H1 (cell line): Measurements from ENCODE around the gene SOAT2. TPM values are rescaled to one million over a fixed set of nuclear protein-coding genes. Genes with fewer than 3 reads are reported as not detected.

ENCODE experiments used
- CTCF ChIA-PET: fragments of 300-600 bp; sonication (Branson Sonifier 250); formaldehyde crosslinking; loops from one replicate; lab custom pipeline; 2021; ENCODE audit not compliant: partially characterized antibody; lab: Charles Lee
- POLR2A ChIA-PET: fragments of 300-600 bp; sonication (Branson Sonifier 250); formaldehyde crosslinking; loops from one replicate; lab custom pipeline; 2021; ENCODE audit warnings: inconsistent platforms; ENCODE audit not compliant: partially characterized antibody; lab: Charles Lee
- DNase-seq, 2 experiments: peaks; one replicate each; pipeline versions ENCODE4 v3.0.0 to v3.0.0-alpha.2; 2010 to 2022; ENCODE audit warnings: low spot score in 2 of 2, low read depth in 1 of 2, mixed read lengths in 1 of 2
- FAIRE-seq: peaks from 2 replicates; lab custom pipeline; 2011; peaks lifted over from hg19 to GRCh38; lab: Jason Lieb, UNC
- H2AFZ ChIP-seq: 2 replicates; pipeline ENCODE4 v1.8.1; 2012; ENCODE audit warnings: low read length, inconsistent platforms
- H2AK5ac ChIP-seq: 2 replicates; pipeline ENCODE4 v1.6.1; 2013; ENCODE audit warnings: low read depth, low read length
- H2BK120ac ChIP-seq: replicated peaks from 2 replicates; pipeline ENCODE3; 2013; ENCODE audit warnings: low read depth, low read length, inconsistent platforms
- H2BK12ac ChIP-seq: 2 replicates; pipeline ENCODE4 v1.6.1; 2013; ENCODE audit warnings: low read depth, low read length
- H2BK15ac ChIP-seq: 2 replicates; pipeline ENCODE4 v1.6.1; 2013; ENCODE audit warnings: low read length
- H2BK20ac ChIP-seq: 2 replicates; pipeline ENCODE4 v1.6.1; 2013; ENCODE audit warnings: low read length
- H2BK5ac ChIP-seq: 2 replicates; pipeline ENCODE4 v1.6.1; 2013; ENCODE audit warnings: low read depth, low read length
- H3K14ac ChIP-seq: 2 replicates; pipeline ENCODE4 v1.6.1; 2013; ENCODE audit warnings: inconsistent platforms; ENCODE audit not compliant: insufficient read length
- H3K18ac ChIP-seq: 2 replicates; pipeline ENCODE4 v1.6.1; 2013; ENCODE audit warnings: low read length; ENCODE audit errors: extremely low read depth
- H3K23ac ChIP-seq: 2 replicates; pipeline ENCODE4 v1.6.1; 2013; ENCODE audit warnings: inconsistent platforms; ENCODE audit not compliant: insufficient read length
- H3K23me2 ChIP-seq: 2 replicates; pipeline ENCODE4 v1.6.1; 2013; ENCODE audit warnings: low read depth, low read length
- H3K27ac ChIP-seq: 2 replicates; pipeline ENCODE4 v1.6.1; 2011; ENCODE audit warnings: low read depth, low read length, inconsistent platforms
- H3K27me3 ChIP-seq, 4 experiments: replicated peaks in 1 of 4; 1 replicate in 1 of 4; 2 replicates in 3 of 4; pipeline versions ENCODE4 v1.6.1 to v1.8.1; 2011 to 2013; ENCODE audit warnings: low read length in 3 of 4, mild to moderate bottlenecking in 3 of 4, inconsistent platforms in 2 of 4, mixed read lengths in 2 of 4, moderate library complexity in 1 of 4; ENCODE audit not compliant: control insufficient read depth in 3 of 4, insufficient read depth in 3 of 4; ENCODE audit errors: extremely low read depth in 1 of 4
- H3K36me3 ChIP-seq, 4 experiments: 2 replicates each; pipeline versions ENCODE4 v1.6.1 to v1.8.1; 2011 to 2013; ENCODE audit warnings: mild to moderate bottlenecking in 4 of 4, low read length in 3 of 4, moderate library complexity in 2 of 4, control low read depth in 1 of 4, inconsistent platforms in 1 of 4; ENCODE audit not compliant: insufficient read depth in 4 of 4, control insufficient read depth in 2 of 4
- H3K4ac ChIP-seq: replicated peaks from 2 replicates; pipeline ENCODE3; 2013; ENCODE audit warnings: low read length, low read depth, mixed read lengths, inconsistent platforms; ENCODE audit not compliant: insufficient read length
- H3K4me1 ChIP-seq, 4 experiments: replicated peaks in 1 of 4; 1 replicate in 1 of 4; 2 replicates in 3 of 4; pipeline versions ENCODE4 v1.6.1 to v1.8.1; 2011 to 2013; ENCODE audit warnings: low read length in 3 of 4, inconsistent platforms in 2 of 4, mixed read lengths in 1 of 4; ENCODE audit not compliant: insufficient read depth in 4 of 4, control insufficient read depth in 3 of 4
- H3K4me2 ChIP-seq, 2 experiments: 2 replicates each; pipeline versions ENCODE4 v1.6.1 to v1.8.1; 2011 to 2013; ENCODE audit warnings: low read depth in 2 of 2, low read length in 2 of 2, control low read depth in 1 of 2, inconsistent platforms in 1 of 2, mild to moderate bottlenecking in 1 of 2; ENCODE audit not compliant: insufficient read depth in 1 of 2
- H3K4me3 ChIP-seq, 4 experiments: fragments of 200-600, 300-600 bp in 1 of 4; sonication (generic), shearing (Covaris generic), sonication (Bioruptor Twin) in 1 of 4; 2 replicates each; pipeline versions ENCODE4 v1.5.1 to v1.8.1; 2011 to 2016; ENCODE audit warnings: low read length in 4 of 4, low read depth in 3 of 4, control low read depth in 2 of 4, inconsistent platforms in 2 of 4, mild to moderate bottlenecking in 2 of 4, mixed read lengths in 1 of 4, moderate library complexity in 1 of 4; ENCODE audit not compliant: insufficient read depth in 2 of 4; ENCODE audit errors: extremely low read depth in 1 of 4
- H3K56ac ChIP-seq: replicated peaks from 2 replicates; pipeline ENCODE3; 2013; ENCODE audit warnings: low read depth, mild to moderate bottlenecking, mixed read lengths, low read length, inconsistent platforms; ENCODE audit not compliant: insufficient read length
- H3K79me1 ChIP-seq: 2 replicates; pipeline ENCODE4 v1.6.1; 2013; ENCODE audit warnings: low read depth, low read length, control low read depth
- H3K79me2 ChIP-seq, 2 experiments: 2 replicates each; pipeline versions ENCODE4 v1.6.1 to v1.8.1; 2012 to 2013; ENCODE audit warnings: low read length in 2 of 2, mild to moderate bottlenecking in 2 of 2, inconsistent platforms in 1 of 2; ENCODE audit not compliant: insufficient read depth in 2 of 2, control insufficient read depth in 1 of 2
- H3K9ac ChIP-seq, 4 experiments: replicated peaks in 1 of 4; 1 replicate in 1 of 4; 2 replicates in 3 of 4; pipeline versions ENCODE4 v1.6.1 to v1.8.1; 2011 to 2013; ENCODE audit warnings: low read depth in 3 of 4, low read length in 3 of 4, control low read depth in 2 of 4, mild to moderate bottlenecking in 2 of 4, moderate library complexity in 2 of 4, inconsistent platforms in 1 of 4; ENCODE audit errors: extremely low read depth in 1 of 4
- H3K9me3 ChIP-seq, 2 experiments: 2 replicates each; pipeline versions ENCODE4 v1.6.1 to v1.8.1; 2012 to 2013; ENCODE audit warnings: mild to moderate bottlenecking in 2 of 2, moderate library complexity in 2 of 2, control low read depth in 1 of 2, inconsistent platforms in 1 of 2, low read depth in 1 of 2, low read length in 1 of 2, mixed read lengths in 1 of 2; ENCODE audit not compliant: insufficient read depth in 2 of 2
- H4K20me1 ChIP-seq, 2 experiments: replicated peaks in 1 of 2; 2 replicates each; pipeline versions ENCODE3 to v1.8.1; 2011 to 2013; ENCODE audit warnings: inconsistent platforms in 2 of 2, low read length in 2 of 2, mild to moderate bottlenecking in 1 of 2; ENCODE audit not compliant: insufficient read depth in 2 of 2, control insufficient read depth in 1 of 2
- H4K5ac ChIP-seq: 2 replicates; pipeline ENCODE4 v1.6.1; 2013; ENCODE audit warnings: low read length, low read depth, mixed read lengths, inconsistent platforms; ENCODE audit not compliant: insufficient read length
- H4K8ac ChIP-seq: 2 replicates; pipeline ENCODE4 v1.8.0; 2013; ENCODE audit warnings: mild to moderate bottlenecking, moderate library complexity, low read length, inconsistent platforms; ENCODE audit not compliant: insufficient read depth; ENCODE audit errors: extremely low read depth
- H4K91ac ChIP-seq: replicated peaks from 2 replicates; pipeline ENCODE3; 2013; ENCODE audit warnings: low read length, mixed read lengths, inconsistent platforms; ENCODE audit not compliant: insufficient read length
- ATF3 ChIP-seq: IDR thresholded peaks from 2 replicates; pipeline ENCODE4 v1.6.1; 2011; ENCODE audit warnings: low read depth, mild to moderate bottlenecking, low read length; ENCODE audit not compliant: insufficient read depth
- CHD2 ChIP-seq: IDR thresholded peaks from 2 replicates; pipeline ENCODE4 v1.6.1; 2012; ENCODE audit warnings: low read length, improper control_type of control experiment
- GTF2F1 ChIP-seq: IDR thresholded peaks from 2 replicates; pipeline ENCODE4 v1.6.1; 2012; ENCODE audit warnings: low read depth, low read length, improper control_type of control experiment, borderline replicate concordance
- JUND ChIP-seq: IDR thresholded peaks from 2 replicates; pipeline ENCODE4 v1.6.1; 2011; ENCODE audit warnings: mild to moderate bottlenecking, improper control_type of control experiment, low read length
- KDM5A ChIP-seq: fragments of 200-600 bp; IDR thresholded peaks from 2 replicates; pipeline ENCODE4 v1.7.1; 2012; ENCODE audit warnings: mild to moderate bottlenecking, low read length, inconsistent platforms, mixed read lengths
- PHF8 ChIP-seq: fragments of 200-600 bp; sonication (generic); conservative IDR thresholded peaks from 2 replicates; pipeline ENCODE4 v1.7.1; 2012; ENCODE audit warnings: low read depth, mild to moderate bottlenecking, inconsistent platforms, low read length, moderate library complexity
- RAD21 ChIP-seq, 2 experiments: IDR thresholded peaks in 1 of 2; conservative IDR thresholded peaks in 1 of 2; 2 replicates each; pipeline ENCODE4 v1.6.1; 2011; ENCODE audit warnings: low read depth in 2 of 2, low read length in 2 of 2, improper control_type of control experiment in 1 of 2, inconsistent platforms in 1 of 2, mild to moderate bottlenecking in 1 of 2, moderate library complexity in 1 of 2
- TAF1 ChIP-seq: IDR thresholded peaks from 2 replicates; pipeline ENCODE4 v1.6.1; 2011; ENCODE audit warnings: mild to moderate bottlenecking, low read depth, low read length
- TBP ChIP-seq: IDR thresholded peaks from 2 replicates; pipeline ENCODE4 v1.6.1; 2011; ENCODE audit warnings: low read depth, low read length, improper control_type of control experiment
- TCF12 ChIP-seq: IDR thresholded peaks from 2 replicates; pipeline ENCODE4 v1.6.1; 2011; ENCODE audit warnings: low read depth, mild to moderate bottlenecking, low read length
- YY1 ChIP-seq: IDR thresholded peaks from 2 replicates; pipeline ENCODE4 v1.6.1; 2011; ENCODE audit warnings: low read depth, mild to moderate bottlenecking, low read length
- WGBS, 2 experiments: shearing (Covaris generic) in 1 of 2; methylation state at CpG; one replicate each; pipeline versions ENCODE4 v1.1.6 to v1.1.7; 2013 to 2015; ENCODE audit warnings: low lambda C conversion rate in 2 of 2, mixed read lengths in 2 of 2, inconsistent platforms in 1 of 2, low coverage in 1 of 2, missing lambda C conversion rate in 1 of 2; ENCODE audit not compliant: insufficient replicate concordance in 2 of 2, insufficient coverage in 1 of 2, insufficient read length in 1 of 2; ENCODE audit errors: extremely low coverage in 1 of 2, missing lambda C conversion rate in 1 of 2; 5-methylcytosine and 5-hydroxymethylcytosine counted together
- polyA plus RNA-seq, 7 experiments: library from polyadenylated mRNA; depleted of rRNA in 3 of 7; stranded (reverse) in 5 of 7; unstranded in 2 of 7; fragments of >200 nt in 5 of 7; fragments of 200-250 nt in 2 of 7; gene quantifications; 1 replicate in 5 of 7; 2 replicates in 1 of 7; 4 replicates in 1 of 7; pipeline versions ENCODE4 v1.2.1 to v1.2.3, GENCODE V29; 2011 to 2013; ENCODE audit warnings: missing spikeins in 2 of 7, mixed read lengths in 2 of 7
- total RNA-seq: library from RNA; stranded (reverse); fragmentation: NEBNext Ultra II Directional; extraction: Animal tissue kit (Norgen Biotek cat#: 25700); gene quantifications from 2 replicates; pipeline ENCODE4 v1.2.1, GENCODE V29; 2021

Gene SOAT2
- total and polyA plus RNA-seq, 2 of the 8 experiments (the other 6 are each of a cell fraction or from before 2014, with no cell fraction given): 0.08 TPM; not detected in 1

- H3K18ac ChIP-seq: no peak overlapping the region
- no peaks in the 10 kb centered on the region for H3K9me3 ChIP-seq
- H4K20me1 ChIP-seq: peaks cover 0 to 2% of the 10 kb centered on the region in 2 experiments
- DNase-seq (no peak), FAIRE-seq (no peak)
- H3K36me3 ChIP-seq: no peaks in the 10 kb centered on the region
- H3K9ac ChIP-seq: no peak overlapping the region
- no peak overlapping the region for H2BK120ac ChIP-seq
- H3K56ac ChIP-seq: no peak overlapping the region
- H3K4me3 ChIP-seq: no peak overlapping the region
- no peak overlapping the region for H2BK15ac ChIP-seq
- TF ChIP-seq YY1 (no peak), TBP (no peak), TAF1 (no peak), GTF2F1 (no peak), JUND (no peak), KDM5A (no peak), TCF12 (no peak), RAD21 (IDR thresholded peaks at IDR 0.05 in 1 of 2, conservative IDR thresholded peaks at IDR 0.05 in 1 of 2; ENCODE audit: low read depth in 2 of 2, low read length in 2 of 2) (no peak), PHF8 (no peak), ATF3 (no peak), CHD2 (no peak)
- no peak overlapping the region; the same call in 1 of the 2 replicates for H4K8ac ChIP-seq
- H3K79me1 ChIP-seq: no peaks in the 10 kb centered on the region
- 92% methylated on average over 18 of the region's 18 CpGs; no CpG with 5 or more reads in 1 of the 2 experiments for WGBS, 2 experiments
- no peak overlapping the region for H2AK5ac ChIP-seq
- H2BK20ac ChIP-seq: no peak overlapping the region
- peaks cover 0 to 7% (median 0%) of the 10 kb centered on the region in 4 experiments; a peak in 2 of 7 replicates for H3K4me1 ChIP-seq
- ChIA-PET CTCF (interaction anchor here (0.7 to 22.4 kb wide), 11 partner anchors 12 to 147 kb away, joined by 3 to 531 read pairs (median 4); partner anchors contain the start of genes IGFBP6, SOAT2, SPRYD3 and TNS2), POLR2A (interaction anchor here (0.8 to 5.9 kb wide), 6 partner anchors 9 to 260 kb away, joined by 3 to 26 read pairs (median 4); partner anchors contain the start of gene TNS2)
- H3K79me2 ChIP-seq: no peaks in the 10 kb centered on the region
- H3K27ac ChIP-seq: no peak overlapping the region
- H4K5ac ChIP-seq: no peak overlapping the region
- H2BK12ac ChIP-seq: no peak overlapping the region
- peaks cover 0 to 12% (median 4%) of the 10 kb centered on the region in 4 experiments; a peak in 4 of 7 replicates for H3K27me3 ChIP-seq
- H3K4me2 ChIP-seq: no peak overlapping the region
- no peak overlapping the region for H3K4ac ChIP-seq
- no peak overlapping the region for H4K91ac ChIP-seq
- no peak overlapping the region for H2BK5ac ChIP-seq
- no peak overlapping the region for H2AFZ ChIP-seq
- H3K23me2 ChIP-seq: no peaks in the 10 kb centered on the region
- no peak overlapping the region for H3K23ac ChIP-seq
- no peak overlapping the region for H3K14ac ChIP-seq
Observed at GRCh38 chr12:53060721-53061276, 42.5 kb upstream of the SOAT2 start.
